HG02588 (cell line): ENCODE results near the gene CACNA1C.

Source experiments
- ATAC-seq: cut with Tn5 transposase; IDR thresholded peaks from one replicate; pipeline ENCODE4 v1.9.1; 2021; ENCODE audit warnings: mild to moderate bottlenecking, moderate library complexity; ENCODE audit not compliant: unreplicated experiment

Gene CACNA1C

GRCh38 chr12:2422591-2422990, 369.8 kb downstream of the CACNA1C start:
- no peak for ATAC-seq

GRCh38 chr12:2429032-2429431, 376.2 kb downstream of the CACNA1C start:
- no peak for ATAC-seq

GRCh38 chr12:2431810-2432209, 379.0 kb downstream of the CACNA1C start:
- no peak for ATAC-seq

GRCh38 chr12:2432856-2433255, 380.1 kb downstream of the CACNA1C start:
- no peak for ATAC-seq

- no peak for ATAC-seq
Observed at GRCh38 chr12:2435511-2435910, 382.7 kb downstream of the CACNA1C start.

GRCh38 chr12:2439332-2440100, 386.7 kb downstream of the CACNA1C start:
- ATAC-seq, result no peak

- ATAC-seq, result no peak
Observed at GRCh38 chr12:2443776-2444175, 391.0 kb downstream of the CACNA1C start.

GRCh38 chr12:2445968-2446367, 393.2 kb downstream of the CACNA1C start:
- no peak for ATAC-seq

GRCh38 chr12:2447861-2448260, 395.1 kb downstream of the CACNA1C start:
- no peak for ATAC-seq

GRCh38 chr12:2449586-2449985, 396.8 kb downstream of the CACNA1C start:
- no peak for ATAC-seq

GRCh38 chr12:2450553-2450952, 397.8 kb downstream of the CACNA1C start:
- no peak for ATAC-seq

GRCh38 chr12:2451025-2451424, 398.2 kb downstream of the CACNA1C start:
- ATAC-seq, result no peak

GRCh38 chr12:2451497-2451896, 398.7 kb downstream of the CACNA1C start:
- ATAC-seq, result no peak

- no peak for ATAC-seq
Observed at GRCh38 chr12:2453076-2453760, 400.4 kb downstream of the CACNA1C start.

- ATAC-seq, result no peak
Observed at GRCh38 chr12:2453761-2454090, 400.9 kb downstream of the CACNA1C start.

- ATAC-seq, result no peak
Observed at GRCh38 chr12:2454601-2455177, 401.9 kb downstream of the CACNA1C start.

GRCh38 chr12:2455410-2455809, 402.6 kb downstream of the CACNA1C start:
- no peak for ATAC-seq

- no peak for ATAC-seq
Observed at GRCh38 chr12:2456122-2456812, 403.5 kb downstream of the CACNA1C start.

- no peak for ATAC-seq
Observed at GRCh38 chr12:2456813-2457186, 404.0 kb downstream of the CACNA1C start.

- ATAC-seq, result no peak
Observed at GRCh38 chr12:2457215-2457932, 404.6 kb downstream of the CACNA1C start.

GRCh38 chr12:2457933-2458414, 405.2 kb downstream of the CACNA1C start:
- ATAC-seq, result no peak
